ENCODE measurements around the gene ALG5. TPM values are rescaled to one million over a fixed set of nuclear protein-coding genes. Genes with fewer than 3 reads are reported as not detected.

The ALG5 gene
- total RNA-seq, 3 donors from 2014 or later: 24.0 to 38.6 (median 30.1) TPM

- ATAC-seq (no peak), DNase-seq (no peak)
- TF ChIP-seq CTCF (IDR thresholded peaks at IDR 0.05): no peak
- peaks cover 4% of the 10 kb centered on the region for H3K36me3 ChIP-seq (ENCODE audit: low read depth)
- H3K4me1 ChIP-seq (ENCODE audit: low read depth): no peaks in the 10 kb centered on the region
- H3K9me3 ChIP-seq: no peaks in the 10 kb centered on the region
- H3K4me3 ChIP-seq: no peak overlapping the region
- intact Hi-C loops (cut with DNase I, micrococcal nuclease): loop anchor here (5.0 kb wide), 1 partner anchor 124 kb away; no protein-coding TSS in a partner anchor
These were observed 17.9 kb downstream of the ALG5 start for GRCh38 chr13:36981156-36981743.

GRCh38 chr13:36979361-36980050 is 19.6 kb downstream of the ALG5 start:
- DNase-seq (no peak), ATAC-seq (no peak)
- Histone ChIP-seq H3K4me1 (ENCODE audit: low read depth) (no peaks in the 10 kb centered on the region), H3K4me3 (no peak overlapping the region), H3K9me3 (peaks cover 3% of the 10 kb centered on the region), H3K36me3 (ENCODE audit: low read depth) (no peaks in the 10 kb centered on the region)
- intact Hi-C loops (cut with DNase I, micrococcal nuclease): loop anchor here (5.0 kb wide), 1 partner anchor 122 kb away; no protein-coding TSS in a partner anchor
- TF ChIP-seq CTCF (IDR thresholded peaks at IDR 0.05): no peak

- no peaks in the 10 kb centered on the region for H3K36me3 ChIP-seq (ENCODE audit: low read depth)
- no peak for DNase-seq
- intact Hi-C loops (cut with DNase I, micrococcal nuclease): no loop called here
- H3K4me1 ChIP-seq (ENCODE audit: low read depth): no peaks in the 10 kb centered on the region
- no peak overlapping the region for H3K4me3 ChIP-seq
- TF ChIP-seq CTCF (IDR thresholded peaks at IDR 0.05): no peak
- H3K9me3 ChIP-seq: peaks cover 3% of the 10 kb centered on the region
- ATAC-seq: no peak
These were observed 24.0 kb downstream of the ALG5 start for GRCh38 chr13:36975172-36975571.

- intact Hi-C loops (cut with DNase I, micrococcal nuclease): no loop called here
- DNase-seq: no peak
- Histone ChIP-seq H3K9me3 (peaks cover 3% of the 10 kb centered on the region), H3K36me3 (ENCODE audit: low read depth) (no peaks in the 10 kb centered on the region), H3K4me1 (ENCODE audit: low read depth) (no peaks in the 10 kb centered on the region), H3K4me3 (no peak overlapping the region)
- TF ChIP-seq CTCF (IDR thresholded peaks at IDR 0.05): no peak
- ATAC-seq: no peak
These were observed 25.4 kb downstream of the ALG5 start for GRCh38 chr13:36973621-36974295.

GRCh38 chr13:36973009-36973408 is 26.1 kb downstream of the ALG5 start:
- no peaks in the 10 kb centered on the region for H3K4me1 ChIP-seq (ENCODE audit: low read depth)
- TF ChIP-seq CTCF (IDR thresholded peaks at IDR 0.05): no peak
- DNase-seq (no peak), ATAC-seq (no peak)
- H3K4me3 ChIP-seq: no peak overlapping the region
- peaks cover 3% of the 10 kb centered on the region for H3K9me3 ChIP-seq
- intact Hi-C loops (cut with DNase I, micrococcal nuclease): no loop called here
- H3K36me3 ChIP-seq (ENCODE audit: low read depth): no peaks in the 10 kb centered on the region

All from mucosa of descending colon (tissue), 3 donors.